Measurements from ENCODE around the gene VAT1. TPM values are rescaled to one million over a fixed set of nuclear protein-coding genes. Genes with fewer than 3 reads are reported as not detected.
"Not testable (repeated sequence)": the region's sequence is repeated elsewhere in the genome, so short reads cannot be mapped to it uniquely, and the experiment has no call there.

The VAT1 gene
- total RNA-seq, 4 donors from 2014 or later, result 209 to 329 (median 254) TPM

GRCh38 chr17:43062984-43063638, 40.9 kb upstream of the VAT1 start:
- no peak overlapping the region for H3K4me3 ChIP-seq (ENCODE audit: low read depth, poor library complexity, severe bottlenecking)
- no peak for DNase-seq (ENCODE audit: low spot score in 2 of 2)
- 93 to 95% methylated on average over 10 of the region's 10 CpGs for WGBS, 2 donors
- TF ChIP-seq CTCF (IDR thresholded peaks at IDR 0.05) (no peak), POLR2A (IDR thresholded peaks at IDR 0.05) (no peak)
- intact Hi-C loops (cut with DNase I; ENCODE audit: low total_unique reads), result no loop called here

- no peak overlapping the region for H3K4me3 ChIP-seq (ENCODE audit: low read depth, poor library complexity, severe bottlenecking)
- TF ChIP-seq CTCF (IDR thresholded peaks at IDR 0.05) (no peak), POLR2A (IDR thresholded peaks at IDR 0.05) (no peak)
- WGBS, 2 donors, result 95 to 96% methylated on average over 7 of the region's 7 CpGs
- intact Hi-C loops (cut with DNase I; ENCODE audit: low total_unique reads), result no loop called here
- DNase-seq (ENCODE audit: low spot score in 2 of 2), result no peak
These were observed 33.9 kb upstream of the VAT1 start for GRCh38 chr17:43056051-43056450.

- DNase-seq (ENCODE audit: low spot score in 2 of 2); H3K4me3 ChIP-seq (ENCODE audit: low read depth, poor library complexity, severe bottlenecking); intact Hi-C loops (cut with DNase I; ENCODE audit: low total_unique reads): not testable (repeated sequence)
- 94 to 96% methylated on average over 7 of the region's 7 CpGs for WGBS, 2 donors
These were observed 30.8 kb upstream of the VAT1 start for GRCh38 chr17:43053008-43053407.

- no peak overlapping the region for H3K4me3 ChIP-seq (ENCODE audit: low read depth, poor library complexity, severe bottlenecking)
- WGBS, 2 donors, result 96 to 100% methylated on average over 1 of the region's 1 CpG
- DNase-seq (ENCODE audit: low spot score in 2 of 2), result no peak
- TF ChIP-seq POLR2A (IDR thresholded peaks at IDR 0.05) (no peak), CTCF (IDR thresholded peaks at IDR 0.05) (no peak)
- intact Hi-C loops (cut with DNase I; ENCODE audit: low total_unique reads), result no loop called here
These were observed 29.8 kb upstream of the VAT1 start for GRCh38 chr17:43051969-43052368.

GRCh38 chr17:43044024-43044423, 21.8 kb upstream of the VAT1 start:
- WGBS, 2 donors, result 90 to 93% methylated on average over 4 of the region's 4 CpGs
- DNase-seq (ENCODE audit: low spot score in 2 of 2), result no peak
- TF ChIP-seq POLR2A (IDR thresholded peaks at IDR 0.05) (no peak), CTCF (IDR thresholded peaks at IDR 0.05) (no peak)
- no peak overlapping the region for H3K4me3 ChIP-seq (ENCODE audit: low read depth, poor library complexity, severe bottlenecking)
- intact Hi-C loops (cut with DNase I; ENCODE audit: low total_unique reads), result no loop called here

- intact Hi-C loops (cut with DNase I; ENCODE audit: low total_unique reads), result no loop called here
- no peak for DNase-seq (ENCODE audit: low spot score in 2 of 2)
- TF ChIP-seq CTCF (IDR thresholded peaks at IDR 0.05), result no peak
- TF ChIP-seq POLR2A (IDR thresholded peaks at IDR 0.05), result no peak
- no peak overlapping the region for H3K4me3 ChIP-seq (ENCODE audit: low read depth, poor library complexity, severe bottlenecking)
These were observed 21.1 kb upstream of the VAT1 start for GRCh38 chr17:43043307-43043706.

All from lower leg skin (tissue), 4 donors.